GM10847 (cell line): ENCODE data around the gene EFCAB6.

Source experiments
- POLR2A ChIP-seq: IDR thresholded peaks from 2 replicates; pipeline ENCODE4 v1.6.1; 2011; ENCODE audit not compliant: insufficient read length; ENCODE audit errors: extremely low read depth

The EFCAB6 gene

DNA sequence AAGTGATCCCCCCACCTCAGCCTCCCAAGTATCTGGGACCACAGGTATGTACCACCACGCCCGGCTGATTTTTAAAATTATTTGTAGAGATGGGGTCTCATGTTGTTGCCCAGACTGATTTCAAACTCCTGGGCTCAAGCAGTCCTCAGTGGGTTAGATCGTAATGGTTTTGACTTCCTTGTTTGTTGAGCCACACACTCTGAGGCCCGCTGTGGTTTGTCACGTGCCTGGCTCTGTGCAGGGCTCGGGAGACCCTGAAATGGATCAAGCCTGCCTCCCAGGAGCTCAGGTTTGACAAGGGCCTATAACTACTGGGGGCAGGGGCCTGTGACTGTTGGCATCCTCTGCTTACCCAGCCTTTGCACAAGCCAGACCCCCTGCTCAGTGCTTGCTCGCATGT, 332.1 kb downstream of the EFCAB6 start:
- no peak for TF ChIP-seq POLR2A

DNA sequence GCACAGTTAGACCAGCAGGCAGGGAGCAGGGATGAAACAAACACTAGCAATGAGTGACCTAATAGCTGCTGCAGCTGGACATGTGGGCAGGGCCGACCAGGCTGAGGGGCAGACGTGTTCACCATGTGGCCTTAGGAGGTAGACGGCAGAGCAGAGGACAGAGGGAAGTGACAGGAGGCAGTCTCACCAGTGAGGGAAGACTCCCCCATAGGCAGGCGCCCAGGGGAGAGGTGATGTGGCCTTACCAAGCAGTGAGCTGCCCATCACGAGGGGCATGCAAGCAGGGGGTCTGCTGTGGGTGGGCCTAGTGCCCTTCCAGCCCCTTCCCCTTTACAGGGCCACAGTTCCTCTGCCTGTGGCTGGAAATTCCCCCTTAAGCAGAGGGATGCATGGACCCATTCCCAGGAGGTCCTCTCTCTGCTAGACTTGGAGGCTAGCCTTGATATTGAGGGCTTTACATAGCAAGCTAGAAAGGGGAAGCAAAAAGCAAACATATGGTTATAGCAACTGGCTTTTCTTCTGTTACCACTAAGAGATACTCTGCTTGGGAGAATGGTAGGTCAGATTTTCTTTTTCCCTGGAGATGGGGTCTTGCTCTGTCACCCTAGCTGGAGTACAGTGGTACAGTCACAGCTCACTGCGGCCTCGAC, 332.7 kb downstream of the EFCAB6 start:
- TF ChIP-seq POLR2A: no peak
